ENCODE data around the gene VWC2. TPM values are rescaled to one million over a fixed set of nuclear protein-coding genes. Genes with fewer than 3 reads are reported as not detected.

The VWC2 gene
- total and polyA plus RNA-seq, 2 donors (not counting 1 experiment from before 2014, with no cell fraction given), result not detected

DNA sequence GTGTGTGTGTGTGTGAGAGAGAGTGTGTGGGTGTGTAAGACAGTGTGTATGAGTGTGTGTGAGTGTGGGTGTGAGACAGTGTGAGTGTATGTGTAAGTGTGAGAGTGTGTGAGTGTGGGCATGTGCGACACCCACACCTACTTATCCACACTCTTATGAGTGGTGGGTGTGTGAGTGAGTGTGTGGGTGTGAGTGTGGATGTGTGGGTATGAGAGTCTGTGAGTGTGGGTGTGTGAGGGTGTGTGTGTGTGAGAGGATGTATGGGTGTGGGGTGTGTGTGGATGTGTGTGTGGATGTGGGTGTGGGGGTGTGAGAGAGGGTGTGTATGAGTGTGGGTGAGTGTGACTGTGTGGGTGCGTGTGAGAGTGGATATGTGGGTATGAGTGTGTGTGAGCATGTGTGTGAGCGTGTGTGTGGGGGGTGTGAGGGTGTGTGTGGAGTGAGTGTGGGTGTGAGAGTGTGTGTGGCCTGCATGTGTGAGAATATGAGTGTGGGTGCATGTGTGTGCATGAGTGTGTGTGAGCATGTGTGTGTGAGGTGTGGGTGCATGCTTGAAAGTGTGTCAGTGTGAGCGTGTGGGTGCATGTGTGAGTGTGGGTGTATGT is 15.1 kb downstream of the VWC2 start:
- H3K36me3 ChIP-seq (replicated peaks in 1 of 2; ENCODE audit: control extremely low read depth in 1 of 2, control insufficient read depth in 1 of 2, extremely low read depth in 1 of 2, insufficient read depth in 2 of 2, low read length in 1 of 2), result no peaks in the 10 kb centered on the region
- ChIA-PET CTCF (no interaction called here), POLR2A (no interaction called here)
- no peak overlapping the region for H2AFZ ChIP-seq (ENCODE audit: insufficient read depth, low read depth, low read length, poor library complexity, severe bottlenecking)
- no peaks in the 10 kb centered on the region for H3K4me1 ChIP-seq (ENCODE audit: control insufficient read depth in 2 of 2, insufficient read depth in 2 of 2, low read length in 2 of 2)
- H3K9me3 ChIP-seq (ENCODE audit: control extremely low read depth in 1 of 3, control insufficient read depth in 2 of 3, insufficient read depth in 1 of 3, low read length in 2 of 3), result peaks cover 0 to 11% (median 0%) of the 10 kb centered on the region in 3 donors
- intact Hi-C loops (cut with micrococcal nuclease), result no loop called here
- H3K79me2 ChIP-seq (ENCODE audit: control insufficient read depth, insufficient read depth, low read length), result no peaks in the 10 kb centered on the region
- ATAC-seq (ENCODE audit: low read depth) (no peak), DNase-seq (no peak)
- no peaks in the 10 kb centered on the region for H3K27me3 ChIP-seq (replicated peaks in 1 of 4; ENCODE audit: control extremely low read depth in 1 of 4, control insufficient read depth in 3 of 4, insufficient read depth in 4 of 4, low read length in 3 of 4)
- WGBS (ENCODE audit: insufficient coverage), result 90% methylated on average over 3 of the region's 4 CpGs
- no peak overlapping the region for H3K4me3 Mint-ChIP-seq
- no peak overlapping the region for H3K9ac ChIP-seq (ENCODE audit: low read length)
- H3K4me3 ChIP-seq (ENCODE audit: control extremely low read depth in 1 of 5, extremely low read depth in 1 of 5, insufficient read depth in 1 of 5, low read depth in 2 of 5, low read length in 4 of 5), result no peak overlapping the region
- no peaks in the 10 kb centered on the region for H4K20me1 ChIP-seq (ENCODE audit: control insufficient read depth, insufficient read depth, low read length, poor library complexity, severe bottlenecking)
- TF ChIP-seq CTCF (IDR thresholded peaks at IDR 0.05) (no peak), EZH2 (IDR thresholded peaks at IDR 0.05; ENCODE audit: borderline replicate concordance, insufficient read depth, low read depth, low read length, poor library complexity, severe bottlenecking) (no peak)
- H3K27ac ChIP-seq (ENCODE audit: low read length in 2 of 2), result no peak overlapping the region
- H3K27ac Mint-ChIP-seq, result no peak overlapping the region
- H3K9me3 Mint-ChIP-seq (ENCODE audit: insufficient read depth), result peaks cover 2% of the 10 kb centered on the region
- H3K27me3 Mint-ChIP-seq, result peaks cover 3% of the 10 kb centered on the region
- no peaks in the 10 kb centered on the region for H3K4me1 Mint-ChIP-seq
- no peak overlapping the region for H3K4me2 ChIP-seq (replicated peaks; ENCODE audit: low read depth, low read length, poor library complexity, severe bottlenecking)

GRCh38 chr7:49789736-49790135 is 16.3 kb downstream of the VWC2 start:
- intact Hi-C loops (cut with micrococcal nuclease), result no loop called here
- TF ChIP-seq EZH2 (IDR thresholded peaks at IDR 0.05; ENCODE audit: borderline replicate concordance, insufficient read depth, low read depth, low read length, poor library complexity, severe bottlenecking), result no peak
- no peak for TF ChIP-seq CTCF (IDR thresholded peaks at IDR 0.05)
- Mint-ChIP-seq H3K4me3 (no peak overlapping the region), H3K27ac (no peak overlapping the region), H3K27me3 (peaks cover 3% of the 10 kb centered on the region), H3K4me1 (no peaks in the 10 kb centered on the region), H3K9me3 (ENCODE audit: insufficient read depth) (peaks cover 2% of the 10 kb centered on the region)
- POLR2A ChIA-PET, result no interaction called here
- no peak for ATAC-seq (ENCODE audit: low read depth)
- H3K36me3 ChIP-seq (replicated peaks in 1 of 2; ENCODE audit: control extremely low read depth in 1 of 2, control insufficient read depth in 1 of 2, extremely low read depth in 1 of 2, insufficient read depth in 2 of 2, low read length in 1 of 2), result no peaks in the 10 kb centered on the region
- H3K27me3 ChIP-seq (replicated peaks in 1 of 4; ENCODE audit: control extremely low read depth in 1 of 4, control insufficient read depth in 3 of 4, insufficient read depth in 4 of 4, low read length in 3 of 4), result no peaks in the 10 kb centered on the region
- peaks cover 0 to 11% (median 0%) of the 10 kb centered on the region in 3 donors for H3K9me3 ChIP-seq (ENCODE audit: control extremely low read depth in 1 of 3, control insufficient read depth in 2 of 3, insufficient read depth in 1 of 3, low read length in 2 of 3)
- no peaks in the 10 kb centered on the region for H4K20me1 ChIP-seq (ENCODE audit: control insufficient read depth, insufficient read depth, low read length, poor library complexity, severe bottlenecking)
- H3K4me1 ChIP-seq (ENCODE audit: control insufficient read depth in 2 of 2, insufficient read depth in 2 of 2, low read length in 2 of 2), result no peaks in the 10 kb centered on the region
- H3K79me2 ChIP-seq (ENCODE audit: control insufficient read depth, insufficient read depth, low read length), result no peaks in the 10 kb centered on the region
- no peak overlapping the region for H3K27ac ChIP-seq (ENCODE audit: low read length in 2 of 2)
- CTCF ChIA-PET, result no interaction called here
- 91% methylated on average over 8 of the region's 8 CpGs for WGBS (ENCODE audit: insufficient coverage)
- no peak overlapping the region for H3K4me2 ChIP-seq (replicated peaks; ENCODE audit: low read depth, low read length, poor library complexity, severe bottlenecking)
- no peak for DNase-seq
- H2AFZ ChIP-seq (ENCODE audit: insufficient read depth, low read depth, low read length, poor library complexity, severe bottlenecking), result no peak overlapping the region
- H3K9ac ChIP-seq (ENCODE audit: low read length), result no peak overlapping the region
- no peak overlapping the region for H3K4me3 ChIP-seq (ENCODE audit: control extremely low read depth in 1 of 5, extremely low read depth in 1 of 5, insufficient read depth in 1 of 5, low read depth in 2 of 5, low read length in 4 of 5)
